Gastrocnemius medialis (tissue), 4 donors: ENCODE measurements around the gene TRAPPC11. TPM values are rescaled to one million over a fixed set of nuclear protein-coding genes. Genes with fewer than 3 reads are reported as not detected.

Source experiments
- ATAC-seq, 2 donors: fragments of 150-250 bp; one replicate each; pipeline ENCODE4 v1.9.1; 2016
- DNase-seq, 2 donors: peaks; one replicate each; pipeline ENCODE4 v3.0.0-alpha.2; 2019
- H3K27ac ChIP-seq, 4 donors: fragments of 200-600 bp; sonication (generic); 1 replicate in 1 of 4; 2 replicates in 3 of 4; pipeline ENCODE4 v1.5.1; 2016 to 2018; ENCODE audit warnings: mild to moderate bottlenecking in 2 of 4, moderate library complexity in 1 of 4
- H3K27me3 ChIP-seq, 3 donors: fragments of 200-600 bp; sonication (generic) in 2 of 3; 1 replicate in 1 of 3; 2 replicates in 2 of 3; pipeline versions ENCODE4 v1.5.1 to v1.6.0; 2016 to 2019; ENCODE audit warnings: mild to moderate bottlenecking in 1 of 3, moderate library complexity in 1 of 3
- H3K36me3 ChIP-seq, 2 donors: fragments of 200-600 bp; sonication (generic) in 1 of 2; one replicate each; pipeline ENCODE4 v1.5.1; 2017 to 2018
- H3K4me1 ChIP-seq, 2 donors: fragments of 200-600 bp; sonication (generic) in 1 of 2; one replicate each; pipeline ENCODE4 v1.5.1; 2016 to 2017; ENCODE audit warnings: mild to moderate bottlenecking in 2 of 2
- H3K4me3 ChIP-seq, 4 donors: fragments of 200-600 bp; sonication (generic) in 3 of 4; 1 replicate in 1 of 4; 2 replicates in 3 of 4; pipeline ENCODE4 v1.5.1; 2016 to 2019; ENCODE audit warnings: mild to moderate bottlenecking in 2 of 4
- H3K9me3 ChIP-seq, 3 donors: fragments of 200-600 bp; sonication (generic) in 2 of 3; 1 replicate in 1 of 3; 2 replicates in 2 of 3; pipeline ENCODE4 v1.5.1; 2016 to 2019
- CTCF ChIP-seq, 5 experiments: fragments of 450-650 bp in 3 of 5; fragments of 200-600 bp in 2 of 5; sonication (generic) in 2 of 5; IDR thresholded peaks in 4 of 5; conservative IDR thresholded peaks in 1 of 5; 1 replicate in 4 of 5; 2 replicates in 1 of 5; pipeline ENCODE4 v1.5.1; 2016 to 2019; ENCODE audit warnings: antibody characterized with exemption in 5 of 5, mild to moderate bottlenecking in 3 of 5, moderate library complexity in 3 of 5
- POLR2A ChIP-seq, 2 donors: fragments of 450-650 bp; IDR thresholded peaks; one replicate each; pipeline ENCODE4 v1.6.1; 2017; ENCODE audit warnings: antibody characterized with exemption in 2 of 2, mild to moderate bottlenecking in 2 of 2, moderate library complexity in 2 of 2
- in situ Hi-C, 4 donors: fragments of 200-750 bp; cut with MboI; loops; one replicate each; pipeline versions ENCODE4 v1.15.0 to v1.8.0; 2017; ENCODE audit warnings: low sequenced_read_pairs in 4 of 4
- intact Hi-C: fragments of 100-400 bp; cut with DNase I; formaldehyde crosslinking; loops from one replicate; pipeline ENCODE4 v1.15.1; 2023; ENCODE audit warnings: low total_unique reads
- total RNA-seq, 4 donors: library from RNA; depleted of rRNA; stranded (reverse); fragments of >200 nt; gene quantifications; one replicate each; pipeline versions ENCODE4 v1.1.0 to v1.2.3, GENCODE V29; 2016

TRAPPC11 gene
- total RNA-seq, 4 donors from 2014 or later = 19.3 to 31.7 (median 20.8) TPM

DNA sequence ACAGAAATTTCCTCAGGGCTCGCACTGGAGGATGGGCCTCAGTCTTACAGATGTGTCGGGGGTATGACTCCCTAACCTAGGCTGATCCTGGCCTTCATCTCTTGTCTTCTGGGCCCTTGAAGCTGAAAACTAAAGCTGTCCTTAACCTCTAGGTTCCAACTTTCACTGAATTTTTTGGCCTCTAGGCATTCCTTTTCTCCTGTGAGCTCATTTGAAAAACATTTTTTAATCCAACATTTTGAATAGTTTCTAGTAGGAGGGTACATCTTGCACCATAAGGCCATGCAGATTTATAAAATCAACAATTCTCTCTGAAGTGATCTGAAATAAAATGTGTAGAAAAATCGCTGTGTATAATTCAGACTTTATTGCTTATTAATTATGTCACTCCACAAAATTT lies 19.8 kb upstream of the TRAPPC11 start:
- Histone ChIP-seq H3K9me3 (no peaks in the 10 kb centered on the region), H3K4me3 (no peak overlapping the region), H3K4me1 (no peaks in the 10 kb centered on the region), H3K27me3 (no peaks in the 10 kb centered on the region), H3K27ac (no peak overlapping the region), H3K36me3 (peaks cover 0 to 9% of the 10 kb centered on the region in 2 donors)
- in situ Hi-C loops (no loop called here), intact Hi-C loops (no loop called here)
- DNase-seq (no peak), ATAC-seq (no peak)
- TF ChIP-seq CTCF (IDR thresholded peaks at IDR 0.05 in 4 of 5, conservative IDR thresholded peaks at IDR 0.05 in 1 of 5) = no peak
- no peak for TF ChIP-seq POLR2A (IDR thresholded peaks at IDR 0.05)

DNA sequence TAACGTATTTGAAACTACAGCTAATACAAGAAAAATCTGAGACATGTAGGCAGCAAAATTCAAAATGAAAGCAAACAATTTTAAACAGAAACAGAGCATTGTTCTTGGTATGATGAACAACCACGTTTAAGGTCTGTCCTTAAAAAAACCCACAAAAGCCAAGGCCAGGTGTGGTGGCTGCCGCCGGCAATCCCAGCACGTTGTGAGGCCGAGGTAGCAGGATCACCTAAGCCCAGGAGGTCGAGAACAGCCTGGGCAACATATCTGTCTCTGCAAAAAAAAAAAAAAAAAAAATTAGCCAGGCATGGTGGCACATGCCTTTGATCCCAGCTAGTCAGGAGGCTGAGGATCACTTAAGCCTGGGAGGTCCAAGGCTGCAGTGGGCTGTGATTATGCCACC lies 13.8 kb upstream of the TRAPPC11 start:
- intact Hi-C loops (no loop called here), in situ Hi-C loops (loop anchor here in 1 of 4 donors (5.0 kb wide), 1 partner anchor 173 kb away; no protein-coding TSS in a partner anchor)
- ATAC-seq (no peak), DNase-seq (no peak)
- Histone ChIP-seq H3K4me3 (no peak overlapping the region), H3K9me3 (no peaks in the 10 kb centered on the region), H3K27ac (no peak overlapping the region), H3K36me3 (peaks cover 0 to 68% of the 10 kb centered on the region in 2 donors), H3K4me1 (no peaks in the 10 kb centered on the region), H3K27me3 (no peaks in the 10 kb centered on the region)
- TF ChIP-seq CTCF (IDR thresholded peaks at IDR 0.05 in 4 of 5, conservative IDR thresholded peaks at IDR 0.05 in 1 of 5) = no peak
- no peak for TF ChIP-seq POLR2A (IDR thresholded peaks at IDR 0.05)

GRCh38 chr4:183657564-183657963 lies 1.5 kb upstream of the TRAPPC11 start:
- no peaks in the 10 kb centered on the region for H3K27me3 ChIP-seq
- DNase-seq (no peak), ATAC-seq (no peak)
- H3K4me1 ChIP-seq = peaks cover 21 to 32% of the 10 kb centered on the region in 2 donors
- no peaks in the 10 kb centered on the region for H3K9me3 ChIP-seq
- peak overlapping the region in 2 of 4 donors; percentile 72 to 73 for H3K4me3 ChIP-seq
- no peak for TF ChIP-seq POLR2A (IDR thresholded peaks at IDR 0.05)
- no peak for TF ChIP-seq CTCF (IDR thresholded peaks at IDR 0.05 in 4 of 5, conservative IDR thresholded peaks at IDR 0.05 in 1 of 5)
- intact Hi-C loops = loop anchor here (5.0 kb wide), 2 partner anchors 185 to 330 kb away; no protein-coding TSS in a partner anchor
- peak overlapping the region; percentile 82 to 96 (median 94) for H3K27ac ChIP-seq
- in situ Hi-C loops = loop anchor here in 2 of 4 donors (10.0 kb wide), 2 partner anchors 153 to 183 kb away; partner anchors contain the start of gene ING2 (in 1 of the 2)
- H3K36me3 ChIP-seq = peaks cover 0 to 34% of the 10 kb centered on the region in 2 donors

DNA sequence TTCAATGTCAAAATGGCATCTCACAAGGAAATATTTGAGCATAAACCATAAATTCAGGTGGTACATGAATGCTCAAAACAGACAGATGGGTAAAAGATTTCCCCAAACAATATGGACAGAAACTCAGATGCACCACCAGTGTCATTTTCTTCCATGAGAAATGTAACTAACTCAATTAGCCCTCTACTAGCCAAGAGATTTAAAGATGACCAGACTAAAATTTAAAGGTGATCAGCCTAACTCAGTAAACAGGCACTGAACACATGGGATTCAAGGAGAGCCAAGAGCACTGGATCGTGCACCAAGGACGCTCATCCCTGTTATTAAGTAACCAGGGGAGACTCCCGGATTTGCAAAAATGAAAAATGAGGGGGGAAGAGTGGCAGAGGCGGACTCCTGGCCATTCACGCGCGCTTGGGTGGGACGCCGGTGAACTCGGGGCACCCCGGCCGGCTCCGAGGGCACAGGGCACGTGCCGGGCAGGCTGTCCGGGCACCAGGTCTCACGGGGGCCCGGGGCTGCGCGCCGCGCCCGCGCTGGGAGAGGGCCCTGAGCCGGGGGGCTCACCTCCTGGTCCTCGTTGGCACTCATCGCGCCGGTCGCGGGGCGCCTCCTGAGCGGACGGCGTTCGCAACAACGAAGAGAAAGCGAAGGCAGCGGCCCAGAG lies 598 bp upstream of the TRAPPC11 start:
- Histone ChIP-seq H3K9me3 (no peaks in the 10 kb centered on the region), H3K4me1 (peaks cover 21 to 32% of the 10 kb centered on the region in 2 donors), H3K36me3 (peaks cover 0 to 24% of the 10 kb centered on the region in 2 donors), H3K27me3 (no peaks in the 10 kb centered on the region), H3K4me3 (peak overlapping the region; percentile 72 to 99 (median 76)), H3K27ac (peak overlapping the region; percentile 82 to 96 (median 94))
- TF ChIP-seq POLR2A (IDR thresholded peaks at IDR 0.05) (no peak), CTCF (IDR thresholded peaks at IDR 0.05 in 4 of 5, conservative IDR thresholded peaks at IDR 0.05 in 1 of 5) (no peak)
- in situ Hi-C loops = loop anchor here in 2 of 4 donors (10.0 kb wide), 2 partner anchors 154 to 184 kb away; partner anchors contain the start of gene ING2 (in 1 of the 2)
- intact Hi-C loops = loop anchor here (1.0 to 5.0 kb wide), 5 partner anchors 70 to 329 kb away; partner anchors contain the start of gene CDKN2AIP
- peak in 1 of 2 donors; percentile 17 for DNase-seq
- peak; percentile 46 to 53 for ATAC-seq
